ENCODE results near the gene SBK1. TPM values are rescaled to one million over a fixed set of nuclear protein-coding genes. Genes with fewer than 3 reads are reported as not detected.

Gene SBK1
- total and polyA plus RNA-seq, 10 of the 15 experiments (the other 5 are each of a cell fraction or from before 2014, with no cell fraction given) = 0.04 to 0.26 (median 0.06) TPM; not detected in 4

DNA sequence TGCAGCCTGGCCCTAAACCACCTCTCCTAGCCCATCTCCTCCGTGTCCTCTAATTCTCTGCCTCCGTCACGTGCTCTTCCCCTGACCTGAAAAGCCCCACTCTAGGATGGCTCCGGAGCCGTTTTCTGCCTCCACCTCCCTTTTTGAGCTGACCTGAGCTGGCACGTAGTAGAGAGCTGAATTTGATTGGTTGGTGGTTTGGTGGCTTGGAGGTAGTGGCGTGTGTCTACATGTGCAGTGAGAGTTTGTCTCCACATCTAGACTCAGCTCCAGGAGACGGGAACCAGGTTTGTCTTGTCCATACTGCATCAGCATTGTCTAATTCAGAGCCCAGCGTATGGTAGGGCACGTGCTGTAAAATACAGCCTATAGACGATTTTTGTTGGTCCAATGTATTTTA is 3.0 kb downstream of the SBK1 start (continued):
- TF ChIP-seq BMI1 (IDR thresholded peaks at IDR 0.05; ENCODE audit: borderline replicate concordance) (no peak), CHD4 (IDR thresholded peaks at IDR 0.05) (no peak), KAT2A (conservative IDR thresholded peaks at IDR 0.05; ENCODE audit: control insufficient read depth, low read depth, low read length) (no peak)

DNA sequence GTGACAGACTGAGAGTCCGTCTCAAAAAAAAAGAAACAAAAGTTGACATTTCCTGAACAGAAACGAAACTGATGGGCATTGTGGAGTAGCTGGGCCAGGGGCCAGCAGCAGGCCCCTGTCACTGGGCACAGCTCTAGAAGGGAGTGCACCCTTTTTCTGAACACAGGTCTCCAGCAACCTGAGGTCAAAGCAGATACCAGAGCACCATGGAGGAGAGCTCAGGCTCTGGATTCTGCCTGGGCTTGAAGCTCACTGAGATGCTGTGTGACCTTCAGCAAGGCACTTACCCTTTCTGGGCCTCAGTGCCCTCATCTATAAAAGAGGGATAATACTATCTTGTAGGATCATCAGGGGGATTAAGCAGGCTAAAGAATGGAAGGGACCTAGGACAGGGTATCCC is 5.0 kb downstream of the SBK1 start:
- no peak for ATAC-seq
- TF ChIP-seq CHD4 (IDR thresholded peaks at IDR 0.05) (no peak), NR2F1 (conservative IDR thresholded peaks at IDR 0.05) (no peak), RAD51 (IDR thresholded peaks at IDR 0.05) (no peak), ZNF207 (IDR thresholded peaks at IDR 0.05; ENCODE audit: borderline replicate concordance) (no peak), POLR2AphosphoS2 (IDR thresholded peaks at IDR 0.05; ENCODE audit: low read depth, low read length) (no peak), GABPA (IDR thresholded peaks at IDR 0.05; ENCODE audit: low read depth) (no peak), SUPT20H (IDR thresholded peaks at IDR 0.05; ENCODE audit: borderline replicate concordance, control insufficient read depth, low read depth, low read length) (no peak), TCF7 (IDR thresholded peaks at IDR 0.05; ENCODE audit: borderline replicate concordance) (no peak), TCF12 (IDR thresholded peaks at IDR 0.05; ENCODE audit: low read depth, low read length) (no peak), NR2C1 (IDR thresholded peaks at IDR 0.05) (no peak), ATF7 (IDR thresholded peaks at IDR 0.05; ENCODE audit: low read depth) (no peak), STAT1 (conservative IDR thresholded peaks at IDR 0.05) (no peak), JUND (IDR thresholded peaks at IDR 0.05; ENCODE audit: low read depth, low read length) (no peak)
- TF ChIP-seq, protein P1, sequence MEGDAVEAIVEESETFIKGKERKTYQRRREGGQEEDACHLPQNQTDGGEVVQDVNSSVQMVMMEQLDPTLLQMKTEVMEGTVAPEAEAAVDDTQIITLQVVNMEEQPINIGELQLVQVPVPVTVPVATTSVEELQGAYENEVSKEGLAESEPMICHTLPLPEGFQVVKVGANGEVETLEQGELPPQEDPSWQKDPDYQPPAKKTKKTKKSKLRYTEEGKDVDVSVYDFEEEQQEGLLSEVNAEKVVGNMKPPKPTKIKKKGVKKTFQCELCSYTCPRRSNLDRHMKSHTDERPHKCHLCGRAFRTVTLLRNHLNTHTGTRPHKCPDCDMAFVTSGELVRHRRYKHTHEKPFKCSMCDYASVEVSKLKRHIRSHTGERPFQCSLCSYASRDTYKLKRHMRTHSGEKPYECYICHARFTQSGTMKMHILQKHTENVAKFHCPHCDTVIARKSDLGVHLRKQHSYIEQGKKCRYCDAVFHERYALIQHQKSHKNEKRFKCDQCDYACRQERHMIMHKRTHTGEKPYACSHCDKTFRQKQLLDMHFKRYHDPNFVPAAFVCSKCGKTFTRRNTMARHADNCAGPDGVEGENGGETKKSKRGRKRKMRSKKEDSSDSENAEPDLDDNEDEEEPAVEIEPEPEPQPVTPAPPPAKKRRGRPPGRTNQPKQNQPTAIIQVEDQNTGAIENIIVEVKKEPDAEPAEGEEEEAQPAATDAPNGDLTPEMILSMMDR (IDR thresholded peaks at IDR 0.05 in 2 of 3, conservative IDR thresholded peaks at IDR 0.05 in 1 of 3; ENCODE audit: control insufficient read depth in 2 of 3, extremely low read depth in 1 of 3, insufficient read depth in 1 of 3, low read depth in 3 of 3, low read length in 3 of 3) = no peak
- TF ChIP-seq, protein P2, sequence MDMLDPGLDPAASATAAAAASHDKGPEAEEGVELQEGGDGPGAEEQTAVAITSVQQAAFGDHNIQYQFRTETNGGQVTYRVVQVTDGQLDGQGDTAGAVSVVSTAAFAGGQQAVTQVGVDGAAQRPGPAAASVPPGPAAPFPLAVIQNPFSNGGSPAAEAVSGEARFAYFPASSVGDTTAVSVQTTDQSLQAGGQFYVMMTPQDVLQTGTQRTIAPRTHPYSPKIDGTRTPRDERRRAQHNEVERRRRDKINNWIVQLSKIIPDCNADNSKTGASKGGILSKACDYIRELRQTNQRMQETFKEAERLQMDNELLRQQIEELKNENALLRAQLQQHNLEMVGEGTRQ (IDR thresholded peaks at IDR 0.05; ENCODE audit: borderline replicate concordance, low read depth, low read length) = no peak
- TF ChIP-seq, protein P3, sequence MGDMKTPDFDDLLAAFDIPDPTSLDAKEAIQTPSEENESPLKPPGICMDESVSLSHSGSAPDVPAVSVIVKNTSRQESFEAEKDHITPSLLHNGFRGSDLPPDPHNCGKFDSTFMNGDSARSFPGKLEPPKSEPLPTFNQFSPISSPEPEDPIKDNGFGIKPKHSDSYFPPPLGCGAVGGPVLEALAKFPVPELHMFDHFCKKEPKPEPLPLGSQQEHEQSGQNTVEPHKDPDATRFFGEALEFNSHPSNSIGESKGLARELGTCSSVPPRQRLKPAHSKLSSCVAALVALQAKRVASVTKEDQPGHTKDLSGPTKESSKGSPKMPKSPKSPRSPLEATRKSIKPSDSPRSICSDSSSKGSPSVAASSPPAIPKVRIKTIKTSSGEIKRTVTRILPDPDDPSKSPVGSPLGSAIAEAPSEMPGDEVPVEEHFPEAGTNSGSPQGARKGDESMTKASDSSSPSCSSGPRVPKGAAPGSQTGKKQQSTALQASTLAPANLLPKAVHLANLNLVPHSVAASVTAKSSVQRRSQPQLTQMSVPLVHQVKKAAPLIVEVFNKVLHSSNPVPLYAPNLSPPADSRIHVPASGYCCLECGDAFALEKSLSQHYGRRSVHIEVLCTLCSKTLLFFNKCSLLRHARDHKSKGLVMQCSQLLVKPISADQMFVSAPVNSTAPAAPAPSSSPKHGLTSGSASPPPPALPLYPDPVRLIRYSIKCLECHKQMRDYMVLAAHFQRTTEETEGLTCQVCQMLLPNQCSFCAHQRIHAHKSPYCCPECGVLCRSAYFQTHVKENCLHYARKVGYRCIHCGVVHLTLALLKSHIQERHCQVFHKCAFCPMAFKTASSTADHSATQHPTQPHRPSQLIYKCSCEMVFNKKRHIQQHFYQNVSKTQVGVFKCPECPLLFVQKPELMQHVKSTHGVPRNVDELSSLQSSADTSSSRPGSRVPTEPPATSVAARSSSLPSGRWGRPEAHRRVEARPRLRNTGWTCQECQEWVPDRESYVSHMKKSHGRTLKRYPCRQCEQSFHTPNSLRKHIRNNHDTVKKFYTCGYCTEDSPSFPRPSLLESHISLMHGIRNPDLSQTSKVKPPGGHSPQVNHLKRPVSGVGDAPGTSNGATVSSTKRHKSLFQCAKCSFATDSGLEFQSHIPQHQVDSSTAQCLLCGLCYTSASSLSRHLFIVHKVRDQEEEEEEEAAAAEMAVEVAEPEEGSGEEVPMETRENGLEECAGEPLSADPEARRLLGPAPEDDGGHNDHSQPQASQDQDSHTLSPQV (IDR thresholded peaks at IDR 0.05) = no peak

More for the DNA sequence above, 5.0 kb downstream of the SBK1 start:
- no peak for FAIRE-seq
- Histone ChIP-seq H3K9ac (ENCODE audit: control insufficient read depth, insufficient read depth, low read length) (no peak overlapping the region), H3K9me3 (replicated peaks; ENCODE audit: control insufficient read depth, insufficient read depth, low read length) (no peaks in the 10 kb centered on the region), H3K4me1 (ENCODE audit: control insufficient read depth, insufficient read depth, low read length) (peaks cover 4% of the 10 kb centered on the region; the same call in 1 of the 2 replicates), H3K79me2 (ENCODE audit: control insufficient read depth, insufficient read depth, low read length) (no peaks in the 10 kb centered on the region), H3K4me3 (no peak overlapping the region), H4K20me1 (ENCODE audit: control insufficient read depth, insufficient read depth) (no peaks in the 10 kb centered on the region), H3K36me3 (ENCODE audit: control insufficient read depth in 2 of 2, insufficient read depth in 2 of 2, low read length in 1 of 2) (no peaks in the 10 kb centered on the region), H2AFZ (ENCODE audit: control insufficient read depth, low read depth, low read length) (no peak overlapping the region), H3K27ac (ENCODE audit: control insufficient read depth, insufficient read depth) (no peak overlapping the region), H3K4me2 (ENCODE audit: control insufficient read depth, insufficient read depth) (no peak overlapping the region), H3K27me3 (replicated peaks in 1 of 2; ENCODE audit: control insufficient read depth in 2 of 2, insufficient read depth in 2 of 2, low read length in 1 of 2) (peaks cover 2 to 11% of the 10 kb centered on the region in 2 experiments; a peak in 2 of 4 replicates)
- RAD21 ChIA-PET (ENCODE audit: unreplicated experiment) = no interaction called here
- no TSS peak for BruUV-seq (replicated peaks)
- CTCF ChIA-PET = interaction anchor here (0.9 kb wide), 1 partner anchor 19 kb away, joined by 4 read pairs; no protein-coding TSS in a partner anchor
- POLR2A ChIA-PET = no interaction called here
- WGBS (ENCODE audit: insufficient coverage, insufficient replicate concordance, low lambda C conversion rate, missing lambda C conversion rate) = 0% methylated on average over 2 of the region's 2 CpGs
- in situ Hi-C loops (cut with MboI) = no loop called here
- SMC1A ChIA-PET (ENCODE audit: uncharacterized antibody, unreplicated experiment) = no interaction called here
- intact Hi-C loops (cut with micrococcal nuclease; ENCODE audit: unreplicated experiment) = no loop called here
- no peak for DNase-seq (ENCODE audit: low read depth, low spot score)

All from GM12878 (cell line).